ENCODE results near the gene RANGAP1.
"Not testable (repeated sequence)": the region's sequence is repeated elsewhere in the genome, so short reads cannot be mapped to it uniquely, and the experiment has no call there.

The RANGAP1 gene

DNA sequence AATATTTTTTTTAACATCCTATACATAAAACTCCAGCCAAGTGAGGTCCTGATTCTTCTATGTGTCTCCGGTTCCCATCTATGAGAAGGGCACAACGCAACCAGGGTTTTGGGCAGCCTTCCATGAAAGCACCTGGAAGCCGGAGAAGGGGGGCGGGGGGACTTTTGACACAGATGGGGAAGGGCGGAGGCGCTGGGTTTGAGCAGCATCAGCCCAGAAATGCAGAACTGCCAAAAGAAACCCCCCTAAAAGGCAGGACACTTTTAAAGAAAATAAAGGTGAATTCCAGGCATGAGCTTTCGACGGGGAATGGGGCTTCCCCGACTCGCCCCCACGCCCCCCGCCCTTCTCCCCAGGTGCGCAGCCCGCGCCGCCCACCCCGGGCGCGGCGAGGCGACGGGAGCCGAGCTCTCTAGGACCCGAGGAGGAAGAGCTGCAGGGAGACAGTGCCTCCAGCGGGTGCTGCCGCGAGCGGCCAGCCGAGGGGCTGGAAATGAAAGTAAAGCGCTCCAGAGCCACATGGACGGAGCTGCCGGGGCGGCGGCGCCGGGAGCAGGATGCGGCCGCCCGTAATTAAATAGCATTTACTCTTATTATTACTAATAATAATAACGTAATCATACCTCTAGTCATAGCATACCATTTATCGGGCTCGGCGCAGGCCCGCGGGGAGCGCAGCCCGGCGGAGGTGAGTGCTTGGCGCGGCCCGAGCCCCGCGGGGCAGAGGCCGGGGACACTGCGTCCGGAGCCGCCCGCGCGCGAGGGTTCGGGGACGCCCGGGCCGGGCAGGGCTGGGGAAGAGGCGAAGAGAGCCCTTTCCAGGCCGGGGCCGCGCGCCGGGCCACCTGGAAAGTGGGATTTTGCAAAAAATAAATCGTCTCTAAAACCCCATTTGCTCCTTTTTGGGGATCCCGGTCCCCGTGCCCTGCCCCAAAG is 15.4 kb upstream of the RANGAP1 start, which contains the start of gene ZC3H7B:
Gene ZC3H7B, plus strand, starts transcription at position 441 of the 936 bp plus-strand sequence. CDS start 19,136 bp downstream, outside the sequence.
- peak; percentile 59 for DNase-seq (ENCODE audit: low read depth)

DNA sequence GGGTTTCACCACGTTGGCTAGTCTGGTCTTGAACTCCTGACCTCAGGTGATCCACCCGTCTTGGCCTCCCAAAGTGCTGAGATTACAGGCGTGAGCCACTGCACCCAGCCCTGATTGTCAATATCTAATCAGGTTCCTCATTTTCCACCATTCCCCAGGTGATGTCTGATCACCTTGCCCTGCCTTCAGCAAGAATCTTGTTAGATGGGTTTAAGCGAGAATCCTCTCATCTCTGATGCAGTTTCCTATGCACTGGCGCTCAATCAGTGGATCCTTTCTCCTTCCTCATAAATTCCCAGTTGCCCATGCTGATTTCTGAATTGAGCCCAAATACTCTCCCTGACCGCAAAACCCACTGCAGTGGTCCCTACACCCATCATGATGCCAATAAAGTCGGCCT is 14.7 kb upstream of the RANGAP1 start:
- no peak for DNase-seq (ENCODE audit: low read depth)

DNA sequence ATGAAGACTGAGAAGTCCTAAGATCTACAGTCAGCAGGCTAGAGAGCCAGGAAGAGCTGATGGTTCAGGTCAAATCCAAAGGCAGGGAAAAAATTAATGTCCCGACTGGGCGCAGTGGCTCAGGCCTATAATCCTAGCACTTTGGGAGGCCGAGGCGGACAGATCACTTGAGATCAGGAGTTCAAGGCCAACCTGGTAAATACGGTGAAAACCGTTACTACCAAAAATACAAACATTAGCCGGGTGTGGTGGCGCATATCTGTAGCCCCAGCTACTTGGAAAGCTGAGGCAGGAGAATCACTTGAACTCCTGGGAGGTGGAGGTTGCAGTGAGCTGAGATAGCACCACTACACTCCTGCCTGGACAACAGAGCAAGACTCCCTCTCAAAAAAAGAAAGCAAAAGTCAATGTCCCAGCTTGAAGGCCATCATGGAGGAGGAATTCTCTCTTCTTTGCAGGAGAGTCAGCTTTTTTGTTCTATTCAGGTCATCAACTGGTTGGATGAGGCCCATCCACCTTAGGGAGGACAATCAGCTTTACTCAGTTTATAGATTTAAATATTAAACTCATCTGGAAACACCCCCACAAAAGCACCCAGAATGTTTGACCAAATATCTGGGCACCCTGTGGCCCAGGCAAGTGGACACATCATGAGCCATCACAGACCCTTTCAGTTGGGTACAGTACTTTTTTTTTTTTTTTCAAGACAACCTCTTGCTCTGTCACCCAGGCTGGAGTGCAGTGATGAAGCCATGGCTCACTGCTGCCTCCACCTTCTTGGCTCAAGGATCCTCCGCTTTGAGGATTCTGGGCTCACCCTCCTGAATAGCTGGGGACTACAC is 11.1 kb upstream of the RANGAP1 start:
- no peak for DNase-seq (ENCODE audit: low read depth)

DNA sequence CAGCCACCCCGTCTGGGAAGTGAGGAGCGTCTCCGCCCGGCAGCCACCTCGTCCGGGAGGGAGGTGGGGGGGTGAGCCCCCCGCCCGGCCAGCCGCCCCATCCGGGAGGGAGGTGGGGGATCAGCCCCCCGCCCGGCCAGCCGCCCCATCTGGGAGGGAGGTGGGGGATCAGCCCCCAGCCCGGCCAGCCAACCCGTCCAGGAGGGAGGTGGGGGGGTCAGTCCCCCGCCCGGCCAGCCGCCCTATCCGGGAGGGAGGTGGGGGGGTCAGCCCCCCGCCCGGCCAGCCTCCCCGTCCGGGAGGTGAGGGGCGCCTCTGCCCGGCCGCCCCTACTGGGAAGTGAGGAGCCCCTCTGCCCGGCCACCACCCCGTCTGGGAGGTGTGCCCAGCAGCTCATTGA is 8.8 kb upstream of the RANGAP1 start:
- not testable (repeated sequence) for DNase-seq (ENCODE audit: low read depth)

DNA sequence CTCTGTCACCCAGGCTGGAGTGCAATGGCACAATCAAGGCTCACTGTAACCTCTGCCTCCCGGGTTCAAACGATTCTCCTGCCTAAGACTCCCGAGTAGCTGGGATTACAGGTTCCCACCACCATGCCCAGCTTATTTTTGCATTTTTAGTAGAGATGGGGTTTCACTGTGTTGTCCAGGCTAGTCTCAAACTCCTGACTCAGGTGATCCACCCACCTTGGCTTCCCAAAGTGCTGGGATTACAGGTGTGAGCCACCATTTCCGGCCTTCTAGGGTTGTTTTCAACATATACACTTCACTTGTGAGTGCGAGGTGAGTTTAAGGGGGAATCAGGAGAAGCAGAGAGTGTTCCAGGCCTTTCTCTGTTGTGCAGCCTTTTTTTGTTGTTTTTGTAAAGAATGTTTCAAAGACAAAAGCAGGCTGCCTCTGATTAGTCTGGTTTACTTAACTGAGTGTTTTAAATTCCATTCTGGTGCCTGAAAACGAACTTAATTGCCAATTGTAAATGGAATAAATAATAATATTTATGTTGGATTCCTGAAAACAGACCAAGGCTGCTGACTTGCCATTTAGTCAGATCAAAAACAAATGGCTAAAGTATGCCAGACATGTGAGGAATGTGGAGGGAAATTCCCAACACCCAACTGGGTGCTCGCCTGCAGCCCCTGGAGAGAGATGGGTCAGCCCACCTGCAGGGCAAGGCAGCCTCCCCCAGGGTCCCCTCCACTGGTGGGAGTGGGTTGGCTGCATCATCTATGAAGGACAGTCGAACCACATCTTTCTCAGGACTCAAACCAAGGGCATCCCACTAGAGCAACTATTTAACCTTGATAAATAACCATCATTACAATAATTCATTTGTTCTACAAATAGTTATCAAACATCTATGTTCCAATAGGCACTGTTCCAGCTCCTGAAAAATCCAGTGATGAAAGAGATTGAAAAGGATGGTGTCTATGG is 4.6 kb upstream of the RANGAP1 start:
- DNase-seq (ENCODE audit: low read depth), result no peak

DNA sequence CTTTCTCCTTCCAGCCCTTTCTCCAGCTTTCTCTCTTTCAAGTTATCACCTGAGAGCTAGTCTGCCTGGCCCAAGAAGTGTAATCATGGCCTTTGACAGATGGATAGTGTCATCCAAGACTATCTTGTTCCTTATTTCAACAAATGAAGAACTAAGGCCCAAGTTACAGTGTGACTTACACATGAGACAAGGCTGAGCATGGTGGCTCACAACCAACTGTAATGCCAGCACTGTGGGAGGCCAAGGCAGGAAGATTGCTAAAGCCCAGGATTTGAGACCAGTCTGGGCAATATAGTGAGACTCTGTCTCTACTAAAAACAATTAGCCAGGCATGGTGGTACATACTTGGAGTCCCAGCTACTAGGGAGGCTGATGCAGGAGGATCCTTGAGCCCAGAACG is 3.7 kb upstream of the RANGAP1 start:
- no peak for DNase-seq (ENCODE audit: low read depth)

DNA sequence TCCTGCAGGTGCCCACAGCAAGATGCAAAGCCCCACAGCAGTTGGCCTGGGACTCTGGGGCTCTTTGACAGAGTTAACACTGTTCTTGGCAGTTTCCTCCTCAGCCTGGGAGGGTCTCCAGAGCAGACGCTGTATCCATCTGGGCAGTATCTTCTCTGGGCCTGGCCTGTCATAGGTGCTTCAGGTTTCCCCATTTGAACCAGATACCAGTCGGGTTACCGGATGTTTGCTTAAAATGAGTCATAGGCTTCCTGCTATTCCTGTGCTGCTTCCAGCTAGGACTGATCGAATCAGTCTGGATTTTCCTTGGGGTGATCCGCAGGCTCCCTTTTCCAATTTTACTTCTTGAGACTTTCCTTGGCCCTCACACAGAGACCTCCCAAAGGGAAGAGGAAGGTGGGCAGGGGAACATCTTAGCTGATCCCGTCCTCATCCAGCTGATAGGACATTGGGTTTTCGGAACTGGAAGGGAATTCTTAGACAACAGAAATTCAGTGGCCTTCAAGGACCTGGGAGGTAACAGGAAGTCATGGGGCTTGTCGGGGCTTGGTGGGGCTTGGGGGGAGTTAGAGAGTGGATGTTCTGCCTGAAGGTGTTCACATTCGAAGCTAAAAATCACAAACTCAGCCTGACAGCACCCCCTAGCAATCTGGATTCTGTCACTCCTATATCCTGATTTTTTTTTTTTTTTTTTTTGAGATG is 2.4 kb upstream of the RANGAP1 start:
- DNase-seq (ENCODE audit: low read depth), result no peak

DNA sequence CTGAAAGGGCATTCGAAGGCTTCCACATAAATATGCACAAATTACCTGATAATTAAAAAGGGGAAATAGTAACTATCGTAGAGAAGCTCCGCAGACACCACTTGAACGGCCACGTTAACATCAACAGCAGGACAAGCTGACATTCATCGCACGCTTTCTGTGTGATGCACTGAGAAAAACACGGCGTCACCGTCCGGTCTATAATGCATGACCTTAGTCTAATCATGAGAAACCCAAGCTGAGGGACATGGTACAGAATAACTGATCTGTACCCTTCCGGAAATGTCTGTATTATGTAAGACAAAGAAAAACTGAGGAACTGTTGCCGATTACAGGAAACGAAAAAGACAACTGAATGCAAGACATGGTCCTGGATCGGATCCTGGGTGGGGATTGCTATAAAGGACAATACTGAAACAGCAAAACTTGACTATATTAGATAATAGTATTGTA is 678 bp upstream of the RANGAP1 start:
- DNase-seq (ENCODE audit: low read depth), result no peak

DNA sequence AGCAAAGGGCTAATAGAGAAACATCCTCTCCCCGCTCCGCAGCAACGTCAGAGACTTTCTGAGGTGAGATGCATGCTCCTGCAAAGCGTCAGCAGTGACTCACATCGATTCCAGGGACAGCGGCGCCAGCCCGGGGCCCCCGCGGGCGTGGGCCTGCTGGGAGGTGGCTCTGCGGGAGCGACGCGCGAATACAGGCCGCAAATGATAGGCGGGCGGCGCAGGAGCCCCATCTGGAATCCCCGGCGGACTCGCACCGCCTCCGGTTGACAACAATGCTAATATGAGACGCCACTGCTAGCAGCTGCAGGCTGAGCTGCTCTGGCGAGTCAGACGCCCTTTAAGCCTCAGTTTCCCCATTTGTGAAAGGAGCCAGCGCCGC is 557 bp downstream of the RANGAP1 start:
- DNase-seq (ENCODE audit: low read depth), result peak; percentile 57

DNA sequence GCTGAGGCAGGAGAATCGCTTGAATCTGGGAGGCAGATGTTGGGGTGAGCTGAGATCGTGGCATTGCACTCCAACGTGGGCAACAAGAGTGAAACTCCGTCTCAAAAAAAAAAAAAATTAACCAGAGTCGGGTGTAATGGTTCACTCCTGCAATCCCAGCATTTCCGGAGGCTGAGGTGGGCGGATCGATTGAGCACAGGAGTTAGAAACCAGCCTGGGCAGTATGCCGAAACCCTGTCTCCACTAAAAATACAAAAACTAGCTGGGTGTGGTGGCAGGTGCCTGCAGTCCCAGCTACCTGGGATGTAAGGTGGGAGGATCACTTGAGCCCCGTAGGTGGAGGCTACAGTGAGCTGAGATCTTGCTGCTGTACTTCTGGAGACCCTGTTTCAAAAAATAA is 1.5 kb downstream of the RANGAP1 start:
- no peak for DNase-seq (ENCODE audit: low read depth)

DNA sequence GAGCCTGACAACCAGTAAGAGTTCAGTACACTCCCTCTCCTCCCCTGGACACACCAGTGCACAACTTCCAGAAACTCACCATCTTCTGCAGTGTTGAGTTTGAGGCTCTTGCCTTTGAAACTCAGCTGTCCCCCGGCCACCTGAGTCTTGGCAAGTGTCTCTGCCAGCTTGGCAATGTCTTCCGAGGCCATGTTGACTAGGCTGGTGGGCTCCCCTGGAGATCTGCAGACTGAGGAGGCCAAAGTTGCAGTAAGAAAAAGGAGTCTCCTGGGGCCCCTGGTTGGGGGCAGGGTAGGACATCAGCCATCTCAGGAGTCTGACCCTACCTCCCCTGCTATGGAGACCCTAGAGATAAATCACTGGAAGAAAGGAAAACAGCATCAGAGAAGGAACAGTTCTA is 5.1 kb downstream of the RANGAP1 start:
- DNase-seq (ENCODE audit: low read depth), result no peak

DNA sequence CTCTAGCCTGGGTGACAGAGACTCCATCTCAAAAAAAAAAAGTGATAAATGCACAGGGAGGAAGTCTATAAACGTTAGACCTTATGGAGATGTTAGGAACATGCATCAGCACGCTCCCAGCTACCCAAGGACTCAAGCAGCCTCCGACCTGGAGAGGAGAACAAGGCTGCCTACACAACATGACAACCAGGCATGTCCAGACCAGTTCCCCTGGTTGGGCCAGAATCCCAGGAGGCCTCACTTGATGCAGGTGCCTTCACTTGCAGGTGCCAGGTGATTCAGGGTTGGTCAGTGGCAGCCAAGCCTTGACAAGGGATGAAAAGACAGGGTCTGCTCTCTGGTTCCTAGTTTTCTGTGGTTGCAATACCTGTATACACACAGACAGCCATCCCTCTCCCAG is 5.9 kb downstream of the RANGAP1 start:
- DNase-seq (ENCODE audit: low read depth), result no peak

DNA sequence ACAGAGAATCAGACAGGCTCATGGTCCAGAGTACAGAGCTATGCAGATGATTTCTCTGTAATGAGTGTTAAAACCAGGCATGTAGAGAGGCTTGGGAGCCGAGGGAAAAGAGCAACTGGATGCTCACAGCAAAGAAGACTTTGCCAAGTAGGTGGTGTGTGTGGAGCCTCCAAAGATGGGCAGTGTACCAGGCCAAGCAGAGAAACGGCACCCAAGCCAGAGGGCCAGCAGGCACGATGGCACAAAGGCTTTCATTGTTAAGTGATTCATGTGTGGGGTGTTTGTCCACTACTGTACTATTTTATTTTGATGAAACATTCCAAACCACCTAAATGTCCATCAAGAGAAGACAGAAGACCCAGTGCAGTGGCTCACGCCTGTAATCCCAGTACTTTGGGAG is 11.1 kb downstream of the RANGAP1 start:
- DNase-seq (ENCODE audit: low read depth), result no peak

DNA sequence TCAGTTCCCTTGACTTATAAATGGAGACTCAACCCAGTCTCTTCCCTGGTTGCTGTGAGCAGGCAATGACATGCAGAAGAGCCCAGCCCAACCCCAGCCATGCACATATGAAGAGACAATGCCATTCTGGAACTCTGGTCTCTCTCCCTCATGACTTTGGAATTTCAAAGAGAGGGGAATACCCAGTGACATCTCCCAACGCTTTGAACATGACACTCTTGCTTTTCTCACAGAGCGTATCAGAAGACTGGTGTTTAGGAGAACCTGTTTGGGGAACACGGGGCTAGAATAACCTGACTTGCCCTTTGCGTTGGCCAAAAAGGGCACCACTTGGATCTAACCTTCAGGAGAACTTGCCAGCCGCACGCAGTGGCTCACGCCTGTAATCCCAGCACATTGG is 12.9 kb downstream of the RANGAP1 start:
- no peak for DNase-seq (ENCODE audit: low read depth)

DNA sequence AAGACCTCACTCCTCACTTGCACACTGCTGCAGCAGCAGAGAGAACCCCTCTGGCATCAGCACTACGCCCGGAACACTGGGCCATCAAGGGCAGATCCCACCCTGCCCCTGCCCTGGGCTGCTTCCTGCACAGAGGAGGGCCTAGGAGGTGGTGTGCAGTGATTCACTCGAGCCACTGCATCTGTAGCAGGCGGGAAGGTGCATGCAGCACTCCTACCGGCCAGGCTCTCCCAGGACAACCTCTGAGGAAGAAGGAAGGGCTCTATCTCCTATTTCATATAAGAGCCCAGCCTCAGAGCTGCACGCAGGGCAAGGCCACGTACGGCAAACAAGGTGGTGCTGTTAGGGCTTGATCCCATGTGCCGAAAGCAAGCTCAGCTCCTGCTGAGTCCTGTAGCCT is 14.2 kb downstream of the RANGAP1 start:
- no peak for DNase-seq (ENCODE audit: low read depth)

DNA sequence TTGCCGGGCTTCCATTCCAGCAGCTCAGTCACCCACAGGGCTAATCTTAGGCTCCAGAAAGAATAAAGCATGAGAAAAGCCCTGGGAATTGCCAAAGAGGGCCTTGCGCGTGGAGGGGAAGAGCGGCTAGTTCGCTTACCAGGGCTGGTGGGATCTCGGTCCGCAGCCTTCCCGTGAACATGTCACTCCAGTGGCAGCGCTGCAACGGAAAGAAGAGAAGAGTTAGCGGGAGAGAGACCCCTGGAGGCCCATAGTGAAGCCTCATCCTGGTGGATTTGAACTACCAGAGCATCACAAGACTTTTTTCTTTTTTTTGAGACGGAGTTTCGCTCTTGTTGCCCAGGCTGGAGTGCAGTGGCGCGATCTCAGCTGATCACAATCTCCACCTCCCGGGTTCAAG is 18.0 kb downstream of the RANGAP1 start:
- no peak for DNase-seq (ENCODE audit: low read depth)

DNA sequence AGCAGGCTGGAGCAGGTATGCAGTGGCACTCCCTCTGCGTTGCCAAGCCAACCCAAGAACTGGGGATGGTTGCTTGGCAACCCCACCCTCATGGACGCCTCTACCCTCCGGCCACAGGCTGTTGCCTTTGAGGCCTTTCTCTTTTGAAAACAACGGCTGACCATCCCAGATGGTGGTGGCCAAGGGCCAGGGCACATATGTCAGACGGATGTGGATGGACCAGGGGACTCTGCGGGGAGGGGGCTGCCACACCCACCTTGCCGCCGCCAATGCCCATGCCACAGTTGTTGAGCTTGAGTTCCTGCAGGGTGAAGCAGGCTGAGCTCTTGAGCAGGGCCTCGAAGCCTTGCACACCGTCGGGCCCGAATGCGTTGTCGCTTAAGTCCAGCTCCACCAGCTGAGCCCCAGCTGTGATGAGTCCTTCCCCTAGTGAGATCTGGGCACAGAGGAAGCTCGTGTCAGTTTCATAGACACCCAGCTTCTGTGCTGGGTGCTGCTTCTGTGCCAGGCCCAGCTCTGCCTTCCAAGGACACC is 21.5 kb downstream of the RANGAP1 start:
- DNase-seq (ENCODE audit: low read depth), result no peak

DNA sequence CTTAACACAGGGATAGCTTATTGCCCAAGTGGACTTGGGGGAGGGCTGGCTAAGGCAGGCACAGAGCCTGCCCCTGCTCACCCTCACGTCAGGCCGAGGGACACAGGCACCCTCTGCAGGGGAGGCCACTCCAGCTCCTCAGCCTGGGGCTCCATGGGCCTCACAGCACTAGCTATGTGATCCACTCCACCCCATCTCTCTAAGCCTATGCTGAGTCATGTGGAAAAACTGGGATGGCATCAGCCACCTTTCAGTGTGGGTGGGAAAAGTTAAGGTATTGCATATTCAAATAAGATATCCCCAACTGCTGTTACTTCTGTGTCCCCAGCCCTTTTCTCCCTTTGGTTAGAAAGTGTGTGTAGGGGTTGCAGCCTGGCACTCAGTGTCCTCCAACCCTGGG is 22.3 kb downstream of the RANGAP1 start:
- DNase-seq (ENCODE audit: low read depth), result no peak

DNA sequence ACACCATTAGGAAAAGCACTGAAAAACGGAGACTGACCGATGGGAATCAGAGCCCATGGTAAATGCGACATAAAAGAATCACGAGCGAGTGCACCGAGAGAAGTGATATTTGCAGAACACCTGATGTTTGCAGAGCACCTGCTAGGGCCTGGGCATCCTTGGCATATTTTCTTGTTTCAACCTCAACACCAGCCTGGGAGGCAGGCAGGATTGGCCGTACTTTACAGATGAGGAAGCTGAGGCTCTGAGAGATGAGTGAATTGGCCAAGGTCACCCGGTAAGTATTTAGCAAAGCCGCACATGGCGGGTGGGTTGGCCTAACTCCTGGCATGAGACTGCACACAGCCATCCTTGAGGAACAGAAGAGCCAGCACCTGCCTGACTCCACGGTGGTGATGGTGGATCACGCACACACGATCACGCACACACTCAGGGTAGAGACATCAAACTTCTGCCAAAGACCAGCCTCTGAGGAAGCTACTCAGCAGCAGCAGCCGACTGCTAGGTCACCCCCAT is 23.7 kb downstream of the RANGAP1 start:
- DNase-seq (ENCODE audit: low read depth), result no peak

DNA sequence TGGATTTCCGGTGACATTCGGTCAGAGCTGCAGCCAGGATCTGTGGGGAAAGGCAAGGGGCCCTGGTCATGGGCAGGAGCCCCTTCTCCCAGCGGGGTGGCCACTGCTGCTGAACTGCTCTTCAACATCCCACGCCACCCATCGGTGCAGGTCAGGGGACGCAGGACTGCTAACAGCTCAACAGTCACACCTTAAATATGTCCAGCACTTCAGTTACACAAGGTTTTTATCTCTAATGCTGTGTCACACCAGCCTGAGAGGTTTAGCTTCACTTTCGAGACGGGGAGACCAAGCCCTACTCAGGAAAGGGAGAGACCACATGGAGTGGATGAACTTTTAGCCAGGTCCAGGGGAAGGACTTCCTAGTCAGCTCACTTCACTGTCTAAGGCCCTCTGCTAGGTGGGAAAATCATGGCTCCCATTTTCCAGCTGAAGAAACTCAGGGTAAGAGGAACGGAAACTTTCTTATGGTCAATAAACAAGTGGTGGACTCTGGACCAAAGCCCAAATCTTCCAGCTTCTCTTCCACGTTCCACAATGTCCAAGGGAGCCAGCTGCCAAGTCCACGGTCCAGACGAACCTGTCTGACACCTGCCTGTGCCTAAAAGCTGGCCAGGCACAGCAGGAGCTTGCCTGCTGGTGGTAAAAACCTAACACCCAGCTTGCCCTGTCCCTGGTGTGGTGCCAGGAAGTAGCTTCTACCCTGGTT is 24.3 kb downstream of the RANGAP1 start:
- DNase-seq (ENCODE audit: low read depth), result no peak

All from stimulated activated CD8-positive, alpha-beta memory T cell treated with anti-CD3 and anti-CD28 coated beads, Interleukin-15, amount 100 ng/mL, for 1 hour (primary cell).